Activated CD8-positive, alpha-beta memory T cell treated with anti-CD3 and anti-CD28 coated beads for 24 hours (primary cell): ENCODE measurements around the gene PRRT1.
"Not testable (repeated sequence)": the region's sequence is repeated elsewhere in the genome, so short reads cannot be mapped to it uniquely, and the experiment has no call there.

Experiments used
- DNase-seq: peaks from one replicate; pipeline ENCODE4 v3.0.0-alpha.2; 2020

PRRT1 gene

DNA sequence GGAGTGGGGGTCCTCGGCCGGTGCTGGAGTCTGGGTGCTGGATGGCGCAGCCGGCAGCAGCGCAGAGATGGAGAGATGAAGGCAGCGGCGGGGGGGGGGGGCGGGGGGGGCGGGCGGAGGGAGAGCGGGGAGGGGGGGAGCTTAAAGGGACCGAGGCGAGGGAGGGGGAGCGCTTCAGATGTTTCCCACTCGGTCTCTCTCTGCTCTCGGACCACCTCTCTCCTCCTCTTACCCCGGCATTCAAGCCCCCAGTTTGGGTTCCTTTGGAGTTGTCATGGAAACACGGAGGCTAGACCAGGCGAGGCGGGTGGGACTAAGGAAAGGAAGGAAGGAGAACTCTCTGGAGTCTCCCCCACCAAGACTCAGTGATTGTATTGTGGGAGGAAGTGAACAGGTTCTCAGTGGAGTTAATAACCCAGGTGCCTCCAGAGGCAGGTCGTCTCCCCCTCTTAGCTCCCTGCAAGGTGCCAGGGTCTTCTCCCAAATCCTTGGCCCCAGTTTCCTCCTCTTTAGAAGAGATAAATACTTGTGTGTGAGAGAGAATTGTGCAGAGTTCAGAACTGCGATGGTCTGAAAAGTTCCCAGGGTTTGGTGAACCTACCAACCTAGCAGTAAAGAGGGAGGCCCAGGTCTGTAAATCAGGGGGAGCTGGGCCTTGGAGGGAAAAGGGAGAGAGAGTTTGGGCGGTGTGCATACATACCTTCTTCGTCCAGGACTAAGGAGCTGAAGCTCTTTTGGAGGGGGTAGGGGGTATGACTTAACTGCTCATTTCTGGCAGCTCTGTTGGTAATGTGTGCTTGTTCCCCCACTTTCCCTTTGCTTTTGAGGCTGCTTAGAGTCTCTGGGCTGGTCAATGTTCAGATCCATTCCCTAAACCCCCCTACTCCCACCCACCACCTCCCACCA, at the start of gene PRRT1:
PRRT1 (minus strand) TSS at position 77 of the 906 bp plus-strand sequence. CDS start 112 bp downstream, outside the sequence.
- peak; percentile 61 for DNase-seq

DNA sequence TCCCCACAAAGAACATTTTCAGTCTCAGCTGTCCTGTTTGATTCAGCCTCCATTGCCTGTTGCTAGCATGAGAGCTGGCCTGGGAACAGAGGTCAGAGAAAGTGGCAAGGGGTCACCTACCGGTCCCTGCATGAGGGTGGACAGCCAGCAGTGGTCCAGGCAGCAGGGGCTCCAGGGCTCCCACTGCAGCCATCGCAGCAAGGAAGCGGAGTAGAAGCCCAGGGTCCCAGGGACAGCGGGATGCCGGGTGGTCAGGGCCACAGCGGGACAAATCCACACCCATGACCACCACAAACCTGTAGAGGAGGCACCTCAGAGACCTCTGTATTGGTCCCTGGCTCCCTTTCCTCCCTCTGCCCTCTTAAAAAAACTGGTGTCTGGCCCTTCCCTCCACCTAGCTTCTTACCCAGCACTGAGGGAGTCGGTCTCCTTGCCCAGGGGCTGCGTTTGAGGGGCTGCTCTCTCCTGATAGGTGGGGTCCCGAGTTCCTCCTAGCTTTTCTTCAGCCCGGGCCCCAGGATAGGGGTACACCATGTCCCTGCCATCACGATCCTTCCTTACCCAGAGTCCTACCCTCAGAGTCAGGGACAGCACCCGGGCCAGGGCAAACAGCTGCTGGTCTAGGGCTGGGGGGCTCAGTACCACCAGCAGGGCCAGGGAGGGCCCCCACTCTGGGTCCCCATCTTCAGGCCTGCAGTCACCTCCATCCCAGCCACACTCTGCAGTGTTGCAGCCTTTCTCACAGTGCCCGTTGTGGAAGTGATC, 49.2 kb upstream of the PRRT1 start:
- DNase-seq = no peak

DNA sequence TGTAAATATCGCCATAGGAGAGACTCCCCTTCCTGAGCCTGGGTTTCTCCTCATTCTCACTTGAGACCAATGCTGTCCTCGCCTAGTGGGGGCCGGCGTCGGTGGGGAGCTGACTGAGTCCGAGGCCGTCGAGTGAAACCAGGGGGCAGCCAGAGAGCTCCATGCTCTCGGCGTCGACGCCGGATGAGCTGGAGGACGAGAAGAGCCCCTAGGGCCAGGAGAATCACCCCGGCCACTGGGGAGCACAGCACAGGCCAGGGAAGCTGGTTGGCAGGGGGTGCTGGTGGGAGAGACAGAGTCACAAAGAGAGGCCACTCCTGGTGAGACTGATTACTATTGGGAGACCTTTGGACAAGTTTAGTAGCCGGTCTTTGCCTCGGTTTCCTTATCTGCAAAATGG, 47.1 kb upstream of the PRRT1 start:
- no peak for DNase-seq

DNA sequence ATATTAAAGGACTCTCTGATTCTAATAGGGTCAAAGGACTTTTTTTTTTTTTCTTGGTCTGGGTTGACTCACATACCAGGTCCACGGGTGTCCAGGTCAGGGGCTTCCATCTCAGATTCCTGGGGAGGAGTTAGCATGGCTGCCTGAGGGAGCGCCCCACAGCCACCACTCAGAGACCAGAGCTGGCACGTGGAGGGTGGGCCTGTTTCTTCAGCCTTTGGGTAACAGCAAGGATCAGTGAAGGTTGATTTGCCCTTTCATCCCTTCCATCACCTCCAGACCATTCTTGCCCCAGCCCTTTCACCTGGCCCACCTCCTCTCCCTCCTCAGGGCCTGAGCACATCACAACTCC, 46.6 kb upstream of the PRRT1 start:
- DNase-seq = no peak

DNA sequence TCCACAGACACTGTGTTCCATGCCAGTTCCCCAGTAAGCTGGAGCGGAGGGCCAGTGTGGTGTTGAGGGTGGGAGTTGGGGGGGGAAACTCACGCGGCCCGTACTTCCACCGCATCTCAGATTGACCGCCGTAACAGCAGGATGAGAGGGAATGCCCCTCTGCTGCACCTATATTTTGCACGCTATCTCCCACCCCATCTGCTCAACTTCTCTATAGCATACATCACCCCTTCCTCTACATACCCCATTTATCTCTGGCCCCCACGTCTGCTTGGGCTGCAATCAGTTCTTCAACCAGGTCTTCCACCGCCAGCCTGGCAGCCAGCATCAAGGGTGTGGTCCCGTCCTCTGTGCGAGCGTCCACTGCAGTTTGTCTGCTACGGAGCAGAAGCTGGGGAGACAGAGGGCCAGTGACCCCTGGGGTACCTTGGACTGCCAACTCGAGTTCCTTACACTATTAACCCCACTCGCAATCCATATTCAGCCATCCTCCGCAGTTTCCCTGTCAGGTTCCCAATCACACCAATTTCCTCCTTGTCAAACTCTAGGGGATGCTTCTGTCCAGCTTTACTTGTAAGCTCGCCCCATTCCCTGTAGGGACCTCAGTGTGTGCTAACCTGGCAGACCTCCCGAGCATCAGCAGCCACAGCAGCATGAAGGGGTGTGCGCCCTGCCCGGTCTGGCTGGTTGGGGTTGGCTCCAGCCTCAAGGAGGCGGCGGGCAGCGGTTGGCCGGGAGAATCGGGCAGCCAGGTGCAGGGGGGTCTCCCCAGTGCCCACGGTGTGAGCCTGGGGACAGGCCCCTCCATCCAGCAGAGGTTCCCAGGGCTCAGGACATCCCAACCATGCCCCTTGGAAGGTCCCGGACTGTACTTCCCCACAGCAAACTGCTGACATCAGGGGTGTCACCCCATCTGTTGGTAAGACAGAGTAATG, 45.2 kb upstream of the PRRT1 start:
- DNase-seq = no peak

DNA sequence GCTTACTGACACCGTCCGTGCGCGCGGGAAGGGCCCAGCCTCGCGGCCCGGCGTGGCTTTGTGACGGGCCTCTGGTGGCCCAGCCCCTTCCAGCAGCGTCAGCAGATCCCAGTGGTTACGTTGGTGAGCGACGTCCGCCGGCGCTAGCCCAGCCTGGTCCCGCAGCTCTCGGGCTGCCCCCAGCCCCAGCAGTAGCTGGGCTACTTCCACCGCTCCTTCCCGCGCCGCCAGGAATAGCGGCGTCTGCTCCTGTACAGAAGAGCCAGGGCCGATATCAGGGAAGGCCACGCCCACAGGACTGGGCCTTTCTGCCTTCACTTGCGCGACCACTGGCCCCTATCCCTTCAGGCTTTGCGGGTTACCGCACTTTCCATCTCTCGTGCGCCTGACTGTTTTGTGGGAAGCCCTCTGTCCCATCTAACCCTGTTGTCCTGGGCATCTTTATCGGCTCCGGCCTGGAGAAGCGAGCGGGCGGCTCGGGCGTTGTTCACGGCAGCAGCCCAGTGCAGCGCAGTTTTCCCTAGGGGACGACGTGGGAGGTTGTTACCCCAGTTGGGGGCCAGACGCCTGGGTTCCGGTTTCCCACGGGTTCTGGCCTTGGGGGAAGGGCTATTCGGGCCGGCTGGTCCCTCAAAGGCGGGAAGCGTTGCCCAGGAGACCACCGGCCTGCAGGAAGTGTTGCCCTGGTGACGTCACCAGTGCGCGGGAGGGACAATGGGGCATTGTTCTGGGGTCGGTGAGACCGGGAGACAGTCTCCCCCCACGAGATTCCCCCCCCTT, 44.4 kb upstream of the PRRT1 start:
- DNase-seq = peak; percentile 89

DNA sequence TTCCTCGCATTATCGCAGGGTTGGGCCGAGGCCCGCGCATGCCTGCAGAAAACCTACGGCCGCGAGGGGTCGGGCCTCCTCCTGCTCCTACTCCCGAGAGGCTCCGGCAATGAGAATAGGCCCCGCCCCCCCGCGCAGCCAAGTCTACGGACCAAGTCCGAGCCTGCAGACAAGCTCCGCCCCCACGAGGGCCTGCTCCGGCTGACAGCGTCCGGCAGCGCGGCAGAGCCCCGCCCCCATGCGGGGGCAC, 43.8 kb upstream of the PRRT1 start:
- peak; percentile 100 for DNase-seq

DNA sequence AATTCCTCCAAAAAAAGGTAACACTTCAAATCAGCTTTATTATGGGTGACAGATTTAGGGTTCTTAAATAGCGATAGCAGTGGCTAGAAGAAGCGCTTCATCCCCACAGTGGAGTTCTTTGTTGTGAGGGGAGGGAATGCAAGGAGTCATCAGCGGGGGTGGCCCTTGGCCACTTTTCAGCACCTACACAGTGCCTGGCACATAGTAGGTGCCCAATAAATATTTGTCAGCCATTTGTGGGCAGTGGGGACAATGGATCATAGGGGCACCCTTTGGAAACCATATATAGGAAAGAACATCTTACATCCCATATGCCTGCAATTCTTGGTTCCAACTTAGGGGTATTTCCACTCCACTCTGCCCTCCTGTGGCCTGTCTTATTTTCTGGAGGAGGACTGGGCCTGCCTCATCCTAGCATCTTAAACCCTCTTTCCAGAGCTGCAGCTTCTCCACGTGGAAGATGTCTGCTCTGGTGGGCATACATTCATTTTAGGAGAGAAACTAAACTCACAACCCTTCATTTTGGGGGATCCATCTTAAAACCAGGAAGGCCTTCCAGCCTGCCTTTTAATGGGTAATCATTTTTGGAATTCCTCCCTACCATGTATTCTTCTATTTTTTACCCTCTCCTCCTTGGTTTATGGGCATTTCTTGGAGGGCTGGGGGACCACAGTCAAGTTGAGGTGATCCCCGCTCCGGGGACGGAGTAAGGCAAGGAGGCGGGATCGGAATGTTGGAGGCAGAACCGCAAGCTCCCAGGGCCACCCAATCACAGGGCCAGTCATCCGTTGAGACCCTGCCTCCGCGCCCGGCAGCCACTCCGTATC, 43.3 kb upstream of the PRRT1 start:
- peak; percentile 67 for DNase-seq

DNA sequence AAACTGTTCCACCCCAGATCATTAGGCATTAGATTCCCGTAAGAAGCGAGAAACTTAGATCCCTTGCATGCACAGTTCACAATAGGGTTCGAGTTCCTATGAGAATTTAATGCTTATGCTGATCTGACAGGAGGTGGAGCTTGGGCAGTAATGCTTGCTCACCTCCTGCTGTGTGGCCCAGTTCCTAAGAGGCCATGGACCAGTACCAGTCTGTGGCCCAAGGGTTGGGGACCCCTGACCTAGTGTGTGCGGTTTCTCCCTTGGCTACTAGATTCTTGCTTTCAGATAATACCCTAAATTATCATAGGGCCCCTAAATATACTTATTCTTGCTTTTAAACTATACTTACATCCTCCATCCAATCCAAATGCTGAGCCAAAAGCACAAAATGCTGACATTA, 42.6 kb upstream of the PRRT1 start:
- DNase-seq = no peak

DNA sequence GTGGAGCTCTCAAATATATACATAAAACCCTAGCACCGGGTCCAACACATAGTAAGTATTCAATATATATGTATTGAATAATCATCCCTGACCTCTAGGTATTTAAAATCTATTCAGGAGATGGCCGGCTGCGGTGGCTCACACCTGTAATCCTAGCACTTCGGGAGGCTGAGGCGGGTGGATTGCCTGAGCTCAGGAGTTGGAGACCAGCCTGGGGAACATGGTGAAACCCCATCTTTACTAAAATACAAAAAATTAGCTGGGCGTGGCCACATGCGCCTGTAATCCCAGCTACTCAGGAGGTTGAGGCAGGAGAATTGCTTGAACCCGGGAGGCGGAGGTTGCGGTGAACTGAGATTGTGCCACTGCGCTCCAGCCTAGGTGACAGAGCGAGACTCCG, 41.4 kb upstream of the PRRT1 start:
- DNase-seq = not testable (repeated sequence)

DNA sequence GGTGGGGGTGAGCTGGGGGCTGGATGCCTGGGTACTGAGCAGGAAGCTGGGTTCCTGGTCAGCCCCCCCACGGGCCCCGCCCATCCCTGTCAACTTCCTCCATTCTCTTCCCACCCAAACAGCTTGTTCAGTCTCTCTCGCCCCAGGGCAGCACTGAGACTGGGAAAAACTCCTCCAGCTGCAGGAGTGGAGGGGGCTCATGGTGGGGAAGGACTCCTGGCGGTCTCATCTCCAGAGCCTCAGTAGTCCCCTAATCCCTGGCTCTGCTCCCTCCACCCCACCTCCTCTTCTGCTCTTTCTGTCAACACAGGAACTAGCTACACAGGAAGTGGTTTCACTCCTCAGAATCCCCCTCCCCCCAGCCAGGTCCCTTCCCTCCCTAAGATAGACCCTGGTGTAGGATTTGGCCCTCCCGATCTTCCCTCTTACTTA, 40.9 kb upstream of the PRRT1 start, which contains the start of gene GPSM3:
GPSM3 (minus strand) TSS at position 36 of the 432 bp plus-strand sequence. CDS start 130 bp downstream, outside the sequence.
- peak; percentile 75 for DNase-seq

DNA sequence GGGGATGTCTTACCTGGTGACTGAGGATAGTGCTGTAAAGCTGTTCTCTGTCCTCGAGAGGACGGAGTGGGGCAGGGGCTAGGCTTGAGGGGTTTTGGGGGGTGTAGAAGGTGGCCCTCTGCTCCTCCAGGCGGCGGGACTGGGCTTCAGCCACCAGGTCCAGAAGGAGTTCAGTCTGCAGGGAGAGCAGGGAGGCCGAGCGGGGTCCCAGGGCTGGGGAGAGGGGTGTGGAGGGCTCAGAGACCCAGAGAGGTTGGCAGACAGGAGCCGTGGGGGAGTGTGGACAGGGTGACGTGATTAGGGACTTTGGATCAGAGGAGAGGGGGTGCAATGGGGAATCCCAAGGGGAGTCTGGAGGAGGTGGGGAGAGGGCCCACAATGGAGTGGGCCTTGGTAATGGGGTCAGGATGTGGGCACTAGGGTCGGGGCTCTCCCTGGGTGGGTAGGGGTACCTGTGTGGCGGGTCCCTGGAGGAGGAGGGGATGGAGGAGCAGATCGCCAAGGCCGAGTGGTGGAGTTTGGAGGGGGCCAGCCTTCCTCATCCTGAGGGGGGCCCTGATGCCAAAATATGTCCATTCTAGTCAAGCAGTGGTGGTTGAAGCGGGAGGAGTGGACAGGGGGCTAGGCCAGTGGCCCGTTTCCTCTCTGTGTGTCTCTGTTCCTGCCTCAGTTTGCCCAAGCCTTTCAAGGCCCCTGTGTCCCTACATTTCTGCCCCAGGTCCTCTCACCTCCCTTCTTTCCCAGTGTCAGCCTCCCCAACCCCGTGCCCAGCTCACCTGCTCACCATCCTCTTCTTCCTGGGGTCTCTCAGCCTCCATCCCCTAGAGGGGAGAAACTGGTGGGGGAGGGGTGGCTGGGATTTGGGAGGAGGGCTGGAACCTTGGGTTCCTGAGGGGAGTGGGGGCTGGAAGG, 40.2 kb upstream of the PRRT1 start:
- peak; percentile 59 for DNase-seq

DNA sequence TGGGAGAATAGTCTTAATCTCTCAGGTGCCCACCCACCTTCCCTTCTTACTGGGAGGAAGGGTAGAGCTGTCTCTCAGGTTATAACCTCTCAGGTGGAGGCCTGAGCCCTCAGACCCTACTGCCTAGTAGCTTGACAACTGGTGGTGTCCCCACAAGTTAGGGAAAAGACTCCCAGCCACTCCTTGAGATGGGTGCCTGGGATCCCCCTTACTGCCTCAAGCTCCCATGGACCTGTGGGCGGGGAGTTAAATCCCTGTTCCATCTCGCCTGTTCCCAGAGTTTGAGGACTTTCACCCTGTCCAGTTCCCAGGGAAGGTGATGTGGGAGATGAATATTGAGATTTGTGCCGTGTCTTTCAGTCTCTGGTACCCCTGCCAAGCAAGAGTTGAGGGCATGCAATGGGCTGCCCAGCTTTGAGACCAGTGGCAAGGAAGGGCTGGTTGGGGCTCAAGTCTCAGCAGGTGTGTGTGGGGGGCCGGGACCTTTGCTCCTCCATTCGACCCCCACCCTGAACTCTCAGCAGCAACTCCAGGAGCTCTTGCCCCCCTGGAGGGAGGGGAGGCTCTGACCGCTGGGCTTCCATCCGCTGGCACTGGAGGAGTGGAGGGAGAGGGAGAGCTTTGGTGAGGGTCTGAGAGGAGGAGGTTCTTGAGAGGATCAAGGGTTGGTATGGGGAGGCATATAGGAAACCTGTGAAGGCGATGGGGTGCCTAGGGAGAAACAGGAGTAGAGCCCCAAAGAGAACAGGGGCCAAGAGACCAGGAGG, 39.4 kb upstream of the PRRT1 start:
- no peak for DNase-seq

DNA sequence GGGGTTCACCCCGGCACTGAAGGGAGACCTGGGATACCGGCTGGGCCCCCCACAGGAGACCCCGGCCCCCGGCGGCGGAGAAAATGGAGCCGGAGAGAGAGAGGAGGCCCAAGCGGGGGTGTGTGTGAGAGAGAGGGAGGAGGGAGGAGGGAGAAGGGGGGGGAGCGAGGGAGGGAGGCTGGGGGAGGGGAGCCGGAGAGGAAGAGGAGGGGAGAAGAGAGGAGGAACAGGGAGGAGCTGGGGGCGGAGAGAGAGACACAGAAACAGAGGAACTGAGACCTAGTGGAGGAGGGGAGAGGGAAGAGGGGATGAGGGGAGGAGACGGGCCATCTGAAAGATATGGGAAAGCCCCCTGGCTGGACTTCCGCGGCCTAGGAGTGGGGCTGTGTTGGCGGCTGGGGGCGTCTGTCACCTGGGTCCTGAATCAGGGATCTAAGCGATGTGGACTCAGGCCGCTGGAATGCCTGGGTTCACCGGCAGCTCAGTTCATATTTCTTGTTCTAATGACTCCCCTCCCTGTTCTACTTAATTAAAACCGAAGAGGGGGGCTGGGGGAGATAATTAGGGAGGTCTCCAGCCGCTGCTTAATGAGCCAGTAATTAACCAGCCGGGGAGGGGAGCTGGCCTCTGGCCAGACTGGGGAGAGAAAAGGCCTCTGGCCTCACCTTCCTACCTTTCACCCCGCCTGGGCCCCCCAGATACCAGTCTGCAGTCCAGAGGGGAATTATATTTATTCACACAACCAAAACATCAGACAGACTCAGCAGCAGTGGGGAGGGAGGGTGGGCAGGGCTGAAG, 38.5 kb upstream of the PRRT1 start, which contains the start of gene PBX2:
PBX2 (minus strand) TSS at position 149 of the 798 bp plus-strand sequence. CDS start 287 bp downstream, outside the sequence.
- peak; percentile 87 for DNase-seq

DNA sequence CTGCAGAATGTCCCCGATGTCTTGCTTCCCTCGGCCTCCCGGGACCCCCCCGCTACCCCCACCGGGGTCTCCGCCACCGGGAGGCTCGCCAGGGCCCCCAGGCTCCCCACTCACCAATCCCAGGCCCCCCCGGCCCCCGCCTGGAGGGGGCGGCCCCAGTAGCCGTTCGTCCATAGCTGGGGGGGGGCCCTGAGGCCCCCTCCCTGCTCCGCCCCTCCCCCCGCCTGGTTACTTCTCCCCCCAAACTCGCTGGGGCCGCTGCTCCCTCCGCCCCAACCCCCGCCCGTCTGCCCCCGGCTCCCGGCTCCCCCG, 38.0 kb upstream of the PRRT1 start:
- DNase-seq = no peak

DNA sequence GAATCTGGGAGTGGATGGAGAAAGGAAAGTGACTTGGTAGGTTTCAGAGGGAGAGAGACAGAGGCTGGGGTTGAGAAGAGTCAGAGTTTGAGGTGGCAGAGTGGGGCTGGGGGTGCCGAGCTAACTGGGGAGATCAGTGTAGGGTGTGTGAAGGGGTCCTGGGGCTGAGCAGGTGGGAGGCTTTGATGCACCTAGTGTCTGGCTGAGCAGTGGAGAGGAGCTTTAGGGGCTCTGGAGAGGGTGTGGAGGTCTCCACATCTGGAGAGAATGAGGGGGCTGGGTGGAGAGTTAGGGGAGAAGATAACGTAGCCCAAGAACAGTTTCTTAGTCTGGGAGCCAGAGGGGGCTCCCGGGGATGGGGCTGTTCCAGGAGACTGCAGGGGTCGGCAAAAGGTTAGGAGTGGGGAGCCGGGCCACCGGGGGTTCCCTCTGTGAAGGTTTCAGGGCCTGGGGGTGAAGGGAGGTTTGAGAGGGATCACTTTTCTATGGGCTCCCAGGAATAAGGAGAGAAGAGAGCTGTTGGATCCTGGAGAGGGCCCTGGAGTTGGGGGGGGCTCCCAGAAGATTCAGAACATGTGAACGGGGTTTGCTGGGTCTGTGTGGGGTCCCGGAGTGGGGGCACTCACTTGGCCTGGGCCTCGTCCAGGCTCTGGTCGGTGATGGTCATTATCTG, 37.5 kb upstream of the PRRT1 start:
- no peak for DNase-seq

DNA sequence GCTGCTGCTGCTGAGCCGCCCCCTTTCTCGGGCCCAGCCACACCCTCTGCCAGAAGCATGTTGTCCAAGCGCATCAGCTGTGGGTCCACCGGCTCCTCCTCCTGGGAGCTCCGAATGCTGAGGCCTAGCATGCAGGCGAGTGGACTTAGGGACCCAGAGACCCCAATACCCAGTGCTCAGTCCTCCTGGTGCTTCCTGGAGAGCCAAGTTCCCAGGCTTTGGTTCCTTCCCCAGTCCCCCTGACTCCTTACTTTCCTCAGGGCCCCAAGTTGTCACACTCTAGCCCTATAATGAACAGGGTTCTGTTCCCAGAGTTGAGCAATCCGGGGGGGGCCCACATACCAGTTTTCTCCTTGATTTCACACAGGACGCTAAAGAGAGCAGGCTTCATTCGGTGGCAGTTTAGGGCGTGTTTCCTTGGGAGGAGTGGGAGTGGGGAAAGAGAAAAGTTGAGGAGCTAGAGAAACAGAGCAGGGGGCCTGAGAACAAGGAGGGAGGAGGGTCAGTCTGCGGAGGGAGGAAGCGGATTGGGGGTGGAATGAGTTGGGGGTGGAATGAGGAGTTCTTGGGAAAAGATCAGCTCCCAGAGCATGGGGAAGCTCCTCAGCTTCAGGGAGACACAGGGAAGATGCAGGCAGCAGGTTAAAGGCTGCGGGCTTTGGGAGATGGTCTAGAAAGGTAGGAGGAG, 36.8 kb upstream of the PRRT1 start:
- no peak for DNase-seq
